ENCODE measurements around the gene FRMD5. TPM values are rescaled to one million over a fixed set of nuclear protein-coding genes. Genes with fewer than 3 reads are reported as not detected.
A peak's percentile ranks its signal among the peaks of the same experiment; 100 is the strongest.

The FRMD5 gene
- total RNA-seq, 1 donor from 2014 or later: 3.0 TPM

- DNase-seq (ENCODE audit: low read depth): no peak
- TF ChIP-seq, protein P1, sequence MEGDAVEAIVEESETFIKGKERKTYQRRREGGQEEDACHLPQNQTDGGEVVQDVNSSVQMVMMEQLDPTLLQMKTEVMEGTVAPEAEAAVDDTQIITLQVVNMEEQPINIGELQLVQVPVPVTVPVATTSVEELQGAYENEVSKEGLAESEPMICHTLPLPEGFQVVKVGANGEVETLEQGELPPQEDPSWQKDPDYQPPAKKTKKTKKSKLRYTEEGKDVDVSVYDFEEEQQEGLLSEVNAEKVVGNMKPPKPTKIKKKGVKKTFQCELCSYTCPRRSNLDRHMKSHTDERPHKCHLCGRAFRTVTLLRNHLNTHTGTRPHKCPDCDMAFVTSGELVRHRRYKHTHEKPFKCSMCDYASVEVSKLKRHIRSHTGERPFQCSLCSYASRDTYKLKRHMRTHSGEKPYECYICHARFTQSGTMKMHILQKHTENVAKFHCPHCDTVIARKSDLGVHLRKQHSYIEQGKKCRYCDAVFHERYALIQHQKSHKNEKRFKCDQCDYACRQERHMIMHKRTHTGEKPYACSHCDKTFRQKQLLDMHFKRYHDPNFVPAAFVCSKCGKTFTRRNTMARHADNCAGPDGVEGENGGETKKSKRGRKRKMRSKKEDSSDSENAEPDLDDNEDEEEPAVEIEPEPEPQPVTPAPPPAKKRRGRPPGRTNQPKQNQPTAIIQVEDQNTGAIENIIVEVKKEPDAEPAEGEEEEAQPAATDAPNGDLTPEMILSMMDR (conservative IDR thresholded peaks at IDR 0.05; ENCODE audit: low read depth, low read length): no peak
- no peak overlapping the region for H3K4me3 ChIP-seq (ENCODE audit: low read depth, low read length)
Measured at GRCh38 chr15:43941555-43941954, 253.5 kb downstream of the FRMD5 start.

- no peak for DNase-seq (ENCODE audit: low read depth)
- TF ChIP-seq, protein P1 (conservative IDR thresholded peaks at IDR 0.05; ENCODE audit: low read depth, low read length): no peak
- no peak overlapping the region for H3K4me3 ChIP-seq (ENCODE audit: low read depth, low read length)
Measured at GRCh38 chr15:43941071-43941470, 254.0 kb downstream of the FRMD5 start.

GRCh38 chr15:43939070-43939469 lies 256.0 kb downstream of the FRMD5 start:
- DNase-seq (ENCODE audit: low read depth): no peak
- TF ChIP-seq, protein P1 (conservative IDR thresholded peaks at IDR 0.05; ENCODE audit: low read depth, low read length): peak; percentile 73
- no peak overlapping the region for H3K4me3 ChIP-seq (ENCODE audit: low read depth, low read length)

- H3K4me3 ChIP-seq (ENCODE audit: low read depth, low read length): no peak overlapping the region
- TF ChIP-seq, protein P1 (conservative IDR thresholded peaks at IDR 0.05; ENCODE audit: low read depth, low read length): no peak
- DNase-seq (ENCODE audit: low read depth): no peak
Measured at GRCh38 chr15:43934480-43934879, 260.6 kb downstream of the FRMD5 start.

DNA sequence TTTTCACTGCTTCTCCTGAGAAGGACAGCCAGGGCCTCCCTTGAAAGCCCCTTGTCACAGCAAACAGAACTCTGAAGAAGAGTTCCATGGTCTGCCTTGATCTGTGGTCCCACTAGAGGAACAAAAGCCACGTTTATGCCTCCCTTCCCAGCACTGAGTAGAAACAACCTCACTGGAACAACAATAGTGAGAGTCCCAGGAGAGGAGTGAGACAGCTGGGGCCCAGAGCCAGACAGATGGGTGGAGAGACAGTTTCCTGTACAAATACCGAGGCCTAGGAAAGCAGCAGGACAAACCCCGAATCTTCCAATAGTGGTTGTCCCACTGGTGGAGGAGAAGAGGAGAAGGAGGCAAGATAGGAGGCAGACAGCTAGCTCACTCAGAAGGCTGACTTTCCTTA lies 262.2 kb downstream of the FRMD5 start:
- TF ChIP-seq, protein P1 (conservative IDR thresholded peaks at IDR 0.05; ENCODE audit: low read depth, low read length): no peak
- DNase-seq (ENCODE audit: low read depth): no peak
- no peak overlapping the region for H3K4me3 ChIP-seq (ENCODE audit: low read depth, low read length)

DNA sequence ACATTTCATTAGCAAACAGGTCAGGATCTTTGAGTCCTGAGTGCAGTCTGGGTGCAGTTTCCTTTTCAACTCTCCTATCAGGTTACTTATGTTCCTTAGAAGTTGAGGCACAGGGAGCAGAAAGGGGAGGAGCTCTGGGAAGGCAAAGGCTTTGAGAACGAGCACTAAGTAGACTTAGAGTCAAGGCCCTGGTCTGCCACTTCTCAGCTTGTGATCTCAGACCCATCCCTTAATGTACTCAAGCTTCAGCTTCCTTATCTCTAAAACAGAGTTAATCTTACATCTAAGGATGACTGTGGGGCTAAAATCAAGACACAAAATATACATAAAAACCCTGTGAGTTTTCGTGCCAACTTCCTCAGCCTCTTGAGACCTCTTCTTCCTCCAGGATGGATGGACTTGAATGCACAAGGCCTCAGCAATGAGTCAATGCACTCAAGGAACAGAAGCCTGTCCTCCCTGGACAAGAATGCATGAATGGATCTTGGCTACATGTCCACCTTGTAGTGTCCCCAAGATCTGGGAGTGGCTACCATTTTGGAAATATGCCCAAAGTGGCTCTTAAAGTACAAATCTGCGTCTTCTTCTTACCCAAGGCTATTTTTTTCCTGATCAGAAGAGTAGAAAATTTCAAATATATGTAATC lies 263.2 kb downstream of the FRMD5 start:
- no peak overlapping the region for H3K4me3 ChIP-seq (ENCODE audit: low read depth, low read length)
- TF ChIP-seq, protein P1 (conservative IDR thresholded peaks at IDR 0.05; ENCODE audit: low read depth, low read length): no peak
- no peak for DNase-seq (ENCODE audit: low read depth)

DNA sequence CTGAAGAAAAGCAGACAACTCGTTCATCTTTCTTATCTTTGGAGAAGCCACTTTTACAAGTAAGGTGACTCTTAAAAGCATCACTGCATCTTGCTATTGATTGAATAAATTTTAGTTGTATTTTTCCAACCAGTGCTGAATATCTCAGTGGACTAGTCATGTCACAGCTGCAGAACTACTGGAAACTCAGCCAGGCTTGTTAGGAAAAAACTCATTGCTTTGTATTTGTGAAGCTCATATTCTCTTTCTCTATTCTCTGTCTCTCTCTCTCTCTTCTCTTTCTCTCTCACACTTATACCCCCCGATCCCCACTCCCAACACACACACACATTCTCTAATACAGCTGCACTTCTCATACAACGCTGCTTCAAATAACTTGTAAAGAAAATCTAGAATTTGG lies 264.0 kb downstream of the FRMD5 start:
- no peak overlapping the region for H3K4me3 ChIP-seq (ENCODE audit: low read depth, low read length)
- DNase-seq (ENCODE audit: low read depth): no peak
- TF ChIP-seq, protein P1 (conservative IDR thresholded peaks at IDR 0.05; ENCODE audit: low read depth, low read length): no peak
